IMR-90 (cell line): ENCODE measurements around the gene EPB41L4A. TPM values are rescaled to one million over a fixed set of nuclear protein-coding genes. Genes with fewer than 3 reads are reported as not detected.

Experiments used
- ATAC-seq: fragments of 200-7000 bp; cut with Tn5 transposase; 2 replicates; pipeline ENCODE4 v1.9.1; 2020; ENCODE audit warnings: low read depth, mild to moderate bottlenecking, moderate library complexity
- BruUV-seq: library from RNA; stranded (reverse); fragments of 400-500 nt; replicated peaks from 2 replicates; lab custom pipeline; 2021; lab: Mats Ljungman, UMichigan
- CTCF ChIA-PET: fragments of 300-600 bp; formaldehyde crosslinking; extraction: SDS; loops from one replicate; lab custom pipeline; 2021; ENCODE audit warnings: antibody characterized with exemption; lab: Yijun Ruan, JAX
- POLR2A ChIA-PET: fragments of 300-600 bp; sonication (Branson Sonifier 250); formaldehyde crosslinking; loops from one replicate; lab custom pipeline; 2022; ENCODE audit warnings: antibody characterized with exemption; ENCODE audit not compliant: unreplicated experiment; lab: Charles Lee
- DNase-seq: peaks from one replicate; pipeline ENCODE4 v3.0.0; 2013
- H2AFZ ChIP-seq: replicated peaks from 2 replicates; pipeline ENCODE3; 2013; ENCODE audit warnings: low read length, mild to moderate bottlenecking; ENCODE audit not compliant: poor library complexity
- H2AK5ac ChIP-seq: 2 replicates; pipeline ENCODE4 v1.6.1; 2013; ENCODE audit warnings: low read depth, low read length, inconsistent platforms
- H2AK9ac ChIP-seq: replicated peaks from 2 replicates; pipeline ENCODE3; 2013; ENCODE audit warnings: mild to moderate bottlenecking, low read depth, low read length, moderate library complexity; ENCODE audit not compliant: poor library complexity
- H2BK120ac ChIP-seq: 2 replicates; pipeline ENCODE4 v1.6.1; 2013; ENCODE audit warnings: low read depth, low read length, inconsistent platforms
- H2BK15ac ChIP-seq: 3 replicates; pipeline ENCODE4 v1.6.1; 2013; ENCODE audit warnings: low read depth, low read length, inconsistent platforms
- H2BK20ac ChIP-seq: 2 replicates; pipeline ENCODE4 v1.6.1; 2013; ENCODE audit warnings: low read depth, mild to moderate bottlenecking, inconsistent platforms, low read length, moderate library complexity
- H2BK5ac ChIP-seq: 2 replicates; pipeline ENCODE4 v1.6.1; 2013; ENCODE audit warnings: mild to moderate bottlenecking, low read depth, low read length, inconsistent platforms; ENCODE audit not compliant: poor library complexity, severe bottlenecking
- H3K14ac ChIP-seq: replicated peaks from 2 replicates; pipeline ENCODE4 v1.6.1; 2013; ENCODE audit warnings: low read depth, low read length, inconsistent platforms
- H3K18ac ChIP-seq: 2 replicates; pipeline ENCODE4 v1.6.1; 2013; ENCODE audit warnings: low read depth, low read length, control low read depth
- H3K23ac ChIP-seq: 2 replicates; pipeline ENCODE4 v1.6.1; 2013; ENCODE audit warnings: low read depth, low read length, inconsistent platforms
- H3K27ac ChIP-seq: 2 replicates; pipeline ENCODE4 v1.5.1; 2013; ENCODE audit warnings: mild to moderate bottlenecking, control low read depth, low read length; ENCODE audit not compliant: insufficient read depth
- H3K27me3 ChIP-seq: 2 replicates; pipeline ENCODE4 v1.6.1; 2013; ENCODE audit warnings: low read length; ENCODE audit not compliant: control insufficient read depth, insufficient read depth
- H3K36me3 ChIP-seq: 2 replicates; pipeline ENCODE4 v1.6.1; 2013; ENCODE audit warnings: low read length, mixed read lengths; ENCODE audit not compliant: control insufficient read depth, insufficient read depth
- H3K4ac ChIP-seq: 2 replicates; pipeline ENCODE4 v1.6.1; 2013; ENCODE audit warnings: low read depth, low read length, inconsistent platforms
- H3K4me1 ChIP-seq: 2 replicates; pipeline ENCODE4 v1.6.1; 2013; ENCODE audit warnings: low read length, mixed read lengths; ENCODE audit not compliant: control insufficient read depth, insufficient read depth
- H3K4me2 ChIP-seq: 2 replicates; pipeline ENCODE4 v1.6.1; 2013; ENCODE audit warnings: low read depth, mild to moderate bottlenecking, control low read depth, low read length, moderate library complexity
- H3K4me3 ChIP-seq: 2 replicates; pipeline ENCODE4 v1.5.1; 2013; ENCODE audit warnings: low read depth, mild to moderate bottlenecking, control low read depth, low read length, moderate library complexity; ENCODE audit not compliant: insufficient read depth
- H3K56ac ChIP-seq: 2 replicates; pipeline ENCODE4 v1.6.1; 2013; ENCODE audit warnings: low read length, inconsistent platforms; ENCODE audit not compliant: insufficient read depth; ENCODE audit errors: extremely low read depth
- H3K79me1 ChIP-seq, 2 experiments: 2 replicates each; pipeline ENCODE4 v1.6.1; 2013; ENCODE audit warnings: low read length in 2 of 2, inconsistent platforms in 1 of 2, low read depth in 1 of 2
- H3K9ac ChIP-seq: 2 replicates; pipeline ENCODE4 v1.6.1; 2013; ENCODE audit warnings: low read depth, low read length, control low read depth
- H3K9me1 ChIP-seq: 2 replicates; pipeline ENCODE4 v1.6.1; 2013; ENCODE audit warnings: low read length, inconsistent platforms; ENCODE audit not compliant: insufficient read depth
- H3K9me3 ChIP-seq: 2 replicates; pipeline ENCODE4 v1.6.1; 2013; ENCODE audit warnings: low read length; ENCODE audit not compliant: control insufficient read depth, insufficient read depth
- H4K20me1 ChIP-seq: 2 replicates; pipeline ENCODE4 v1.6.1; 2013; ENCODE audit warnings: low read length, inconsistent platforms; ENCODE audit not compliant: insufficient read depth
- H4K5ac ChIP-seq: 2 replicates; pipeline ENCODE4 v1.6.1; 2013; ENCODE audit warnings: mild to moderate bottlenecking, low read depth, low read length, control low read depth
- H4K8ac ChIP-seq, 2 experiments: 2 replicates each; pipeline ENCODE4 v1.6.1; 2013; ENCODE audit warnings: low read depth in 2 of 2, low read length in 2 of 2, control low read depth in 1 of 2, inconsistent platforms in 1 of 2
- H4K91ac ChIP-seq: 2 replicates; pipeline ENCODE4 v1.6.1; 2013; ENCODE audit warnings: low read depth, low read length, inconsistent platforms; ENCODE audit not compliant: insufficient read depth
- BHLHE40 ChIP-seq: fragments of 150-350 bp; IDR thresholded peaks from 2 replicates; pipeline ENCODE4 v1.6.1; 2016; ENCODE audit warnings: mild to moderate bottlenecking, low read depth, low read length
- CEBPB ChIP-seq: IDR thresholded peaks from 2 replicates; pipeline ENCODE4 v1.6.1; 2012; ENCODE audit warnings: low read depth, low read length, improper control_type of control experiment
- CHD1 ChIP-seq: IDR thresholded peaks from 2 replicates; pipeline ENCODE4 v1.6.1; 2012; ENCODE audit warnings: low read depth, low read length, improper control_type of control experiment
- CTCF ChIP-seq: conservative IDR thresholded peaks from 2 replicates; pipeline ENCODE4 v1.5.1; 2012; ENCODE audit warnings: mild to moderate bottlenecking, low read depth, low read length, improper control_type of control experiment
- FOS ChIP-seq: fragments of 150-350 bp; IDR thresholded peaks from 2 replicates; pipeline ENCODE4 v1.6.1; 2016; ENCODE audit warnings: low read depth, low read length
- MAFK ChIP-seq: IDR thresholded peaks from 2 replicates; pipeline ENCODE4 v1.6.1; 2012; ENCODE audit warnings: low read depth, low read length, improper control_type of control experiment
- MAZ ChIP-seq: IDR thresholded peaks from 2 replicates; pipeline ENCODE4 v1.6.1; 2012; ENCODE audit warnings: low read depth, mild to moderate bottlenecking, low read length, improper control_type of control experiment, moderate library complexity, borderline replicate concordance
- MXI1 ChIP-seq: IDR thresholded peaks from 2 replicates; pipeline ENCODE4 v1.6.1; 2012; ENCODE audit warnings: low read depth, mild to moderate bottlenecking, low read length, moderate library complexity, borderline replicate concordance
- NFE2L2 ChIP-seq: fragments of 150-350 bp; IDR thresholded peaks from 2 replicates; pipeline ENCODE4 v1.6.1; 2016; ENCODE audit warnings: low read depth, mild to moderate bottlenecking, low read length
- POLR2A ChIP-seq: IDR thresholded peaks from 2 replicates; pipeline ENCODE4 v1.6.1; 2012; ENCODE audit warnings: mild to moderate bottlenecking, low read depth, low read length
- RAD21 ChIP-seq: IDR thresholded peaks from 2 replicates; pipeline ENCODE4 v1.6.1; 2012; ENCODE audit warnings: low read length, improper control_type of control experiment
- RCOR1 ChIP-seq: IDR thresholded peaks from 2 replicates; pipeline ENCODE4 v1.6.1; 2012; ENCODE audit warnings: mild to moderate bottlenecking, low read length, improper control_type of control experiment; ENCODE audit not compliant: insufficient replicate concordance
- RFX5 ChIP-seq: IDR thresholded peaks from 2 replicates; pipeline ENCODE4 v1.8.0; 2012; ENCODE audit warnings: low read depth, mild to moderate bottlenecking, low read length, moderate library complexity
- SMC3 ChIP-seq: fragments of 150-350 bp; IDR thresholded peaks from 2 replicates; pipeline ENCODE4 v1.6.1; 2016; ENCODE audit warnings: low read depth, mild to moderate bottlenecking, antibody characterized with exemption, low read length, moderate library complexity
- dilution Hi-C: fragments of 300-500 bp; cut with HindIII; formaldehyde crosslinking; loops from one replicate; pipeline ENCODE4 v1.14.3; 2018; ENCODE audit warnings: low sequenced_read_pairs; ENCODE audit not compliant: unreplicated experiment
- in situ Hi-C: fragments of 300-500 bp; cut with MboI; formaldehyde crosslinking; loops from 3 replicates; pipeline ENCODE4 v1.14.3; 2019; ENCODE audit warnings: low sequenced_read_pairs, inconsistent platforms, mixed read lengths
- intact Hi-C: fragments of 100-400 bp; cut with micrococcal nuclease; formaldehyde crosslinking; loops from 2 replicates; pipeline ENCODE4 v1.10.0; 2022
- polyA plus RNA-seq, 3 experiments: library from polyadenylated mRNA; depleted of rRNA; stranded (reverse); fragments of >200 nt; gene quantifications; 2 replicates each; pipeline ENCODE4 v1.2.3, GENCODE V29; 2012; ENCODE audit warnings: low replicate concordance in 1 of 3
- total RNA-seq: library from RNA; depleted of rRNA; stranded (reverse); fragments of >200 nt; gene quantifications from 2 replicates; pipeline ENCODE4 v1.2.3, GENCODE V29; 2012
- TF ChIP-seq, protein P1 (sequence below): fragments of 150-350 bp; IDR thresholded peaks from 2 replicates; pipeline ENCODE4 v1.6.1; 2017; ENCODE audit warnings: mild to moderate bottlenecking, antibody characterized with exemption, low read length, low read depth
- TF ChIP-seq, protein P2 (sequence below): fragments of 150-350 bp; IDR thresholded peaks from 2 replicates; pipeline ENCODE4 v1.6.1; 2016; ENCODE audit warnings: low read depth, mild to moderate bottlenecking, low read length, moderate library complexity, borderline replicate concordance

Gene EPB41L4A
- total and polyA plus RNA-seq, 2 of the 4 experiments (the other 2 are of a cell fraction) = under 0.01 to 0.02 TPM

GRCh38 chr5:112257976-112258375 lies 161.1 kb downstream of the EPB41L4A start:
- no peak for TF ChIP-seq FOS
- TF ChIP-seq, protein P1, sequence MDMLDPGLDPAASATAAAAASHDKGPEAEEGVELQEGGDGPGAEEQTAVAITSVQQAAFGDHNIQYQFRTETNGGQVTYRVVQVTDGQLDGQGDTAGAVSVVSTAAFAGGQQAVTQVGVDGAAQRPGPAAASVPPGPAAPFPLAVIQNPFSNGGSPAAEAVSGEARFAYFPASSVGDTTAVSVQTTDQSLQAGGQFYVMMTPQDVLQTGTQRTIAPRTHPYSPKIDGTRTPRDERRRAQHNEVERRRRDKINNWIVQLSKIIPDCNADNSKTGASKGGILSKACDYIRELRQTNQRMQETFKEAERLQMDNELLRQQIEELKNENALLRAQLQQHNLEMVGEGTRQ = no peak
- no peak for TF ChIP-seq CTCF
- no peak for TF ChIP-seq MAZ
- no peak for TF ChIP-seq RAD21
- TF ChIP-seq CEBPB = no peak
- no peak for TF ChIP-seq RFX5
- TF ChIP-seq NFE2L2 = no peak
- TF ChIP-seq SMC3 = no peak
- no peak for TF ChIP-seq MAFK
- TF ChIP-seq, protein P2, sequence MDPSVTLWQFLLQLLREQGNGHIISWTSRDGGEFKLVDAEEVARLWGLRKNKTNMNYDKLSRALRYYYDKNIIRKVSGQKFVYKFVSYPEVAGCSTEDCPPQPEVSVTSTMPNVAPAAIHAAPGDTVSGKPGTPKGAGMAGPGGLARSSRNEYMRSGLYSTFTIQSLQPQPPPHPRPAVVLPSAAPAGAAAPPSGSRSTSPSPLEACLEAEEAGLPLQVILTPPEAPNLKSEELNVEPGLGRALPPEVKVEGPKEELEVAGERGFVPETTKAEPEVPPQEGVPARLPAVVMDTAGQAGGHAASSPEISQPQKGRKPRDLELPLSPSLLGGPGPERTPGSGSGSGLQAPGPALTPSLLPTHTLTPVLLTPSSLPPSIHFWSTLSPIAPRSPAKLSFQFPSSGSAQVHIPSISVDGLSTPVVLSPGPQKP = no peak
- TF ChIP-seq CHD1 = no peak
- TF ChIP-seq MXI1 = no peak
- no peak for TF ChIP-seq POLR2A
- TF ChIP-seq RCOR1 = no peak
- no peak for TF ChIP-seq BHLHE40
- Histone ChIP-seq H3K79me1 (no peaks in the 10 kb centered on the region), H3K36me3 (no peaks in the 10 kb centered on the region), H2AFZ (no peak overlapping the region), H3K27ac (no peak overlapping the region), H3K23ac (no peak overlapping the region), H4K91ac (no peak overlapping the region), H4K5ac (no peak overlapping the region), H3K9ac (no peak overlapping the region), H2BK5ac (no peak overlapping the region), H2AK9ac (no peak overlapping the region), H4K8ac (no peak overlapping the region), H3K18ac (no peak overlapping the region), H3K4ac (no peak overlapping the region), H4K20me1 (no peaks in the 10 kb centered on the region), H3K4me1 (no peaks in the 10 kb centered on the region), H3K9me3 (no peaks in the 10 kb centered on the region), H3K14ac (no peak overlapping the region), H3K9me1 (no peaks in the 10 kb centered on the region), H3K27me3 (peaks cover 1% of the 10 kb centered on the region), H2BK20ac (no peak overlapping the region), H2BK15ac (no peak overlapping the region), H3K4me3 (no peak overlapping the region), H2BK120ac (no peak overlapping the region), H2AK5ac (no peak overlapping the region), H3K56ac (no peak overlapping the region), H3K4me2 (no peak overlapping the region)
- CTCF ChIA-PET = no interaction called here
- ATAC-seq (no peak), DNase-seq (no peak)
- in situ Hi-C loops (no loop called here), intact Hi-C loops (no loop called here), dilution Hi-C loops (no loop called here)
- POLR2A ChIA-PET = no interaction called here
- no TSS peak for BruUV-seq
